Activated naive CD4-positive, alpha-beta T cell treated with Interleukin-2 at 50 U/mL for 16 hours (primary cell): ENCODE measurements around the gene UPF3B.
"Not testable (repeated sequence)": the region's sequence is repeated elsewhere in the genome, so short reads cannot be mapped to it uniquely, and the experiment has no call there.

ENCODE experiments used
- DNase-seq: peaks from one replicate; pipeline ENCODE4 v3.0.0-alpha.2; 2020

Gene UPF3B

GRCh38 chrX:119821703-119822102 lies 31.1 kb downstream of the UPF3B start:
- DNase-seq: not testable (repeated sequence)

GRCh38 chrX:119817130-119817690 lies 35.6 kb downstream of the UPF3B start:
- no peak for DNase-seq

GRCh38 chrX:119816300-119816699 lies 36.5 kb downstream of the UPF3B start:
- DNase-seq: no peak

GRCh38 chrX:119809185-119809666 lies 43.5 kb downstream of the UPF3B start:
- no peak for DNase-seq

GRCh38 chrX:119808461-119808860 lies 44.3 kb downstream of the UPF3B start:
- DNase-seq: not testable (repeated sequence)

GRCh38 chrX:119802546-119802945 lies 50.2 kb downstream of the UPF3B start:
- DNase-seq: no peak

GRCh38 chrX:119801253-119802221 lies 51.2 kb downstream of the UPF3B start:
- no peak for DNase-seq

- DNase-seq: peak; percentile 80
These were observed 61.1 kb downstream of the UPF3B start, which contains the start of gene RPL39 for GRCh38 chrX:119791437-119792231. RPL39 (minus strand) TSS chrX:119791630; CDS start chrX:119791576, 54 bp downstream.

GRCh38 chrX:119790977-119791436 lies 61.8 kb downstream of the UPF3B start:
- peak; percentile 56 for DNase-seq

GRCh38 chrX:119784747-119785446 lies 67.9 kb downstream of the UPF3B start:
- DNase-seq: peak; percentile 54
